SK-N-MC (cell line): Measurements from ENCODE around the gene CARD11.

Source experiments
- DNase-seq: peaks from one replicate; pipeline ENCODE4 v3.0.0-alpha.2; 2011; ENCODE audit warnings: low read depth, low spot score
- H3K27ac ChIP-seq: fragments of 200-600 bp; sonication (generic); 2 replicates; pipeline ENCODE4 v1.5.1; 2016; ENCODE audit warnings: mixed run types
- H3K36me3 ChIP-seq: fragments of 200-600 bp; sonication (generic); 2 replicates; pipeline ENCODE4 v1.6.1; 2017; ENCODE audit warnings: antibody characterized with exemption, low read length, mixed read lengths; ENCODE audit not compliant: insufficient read depth
- H3K4me3 ChIP-seq: fragments of 200-600 bp; sonication (generic); 2 replicates; pipeline ENCODE4 v1.5.1; 2016
- H3K9ac ChIP-seq: fragments of 200-600 bp; sonication (generic); 2 replicates; pipeline ENCODE4 v1.8.0; 2017; ENCODE audit warnings: mixed run types, mixed read lengths; ENCODE audit not compliant: insufficient read length
- H3K9me3 ChIP-seq: fragments of 200-600 bp; sonication (generic); 2 replicates; pipeline ENCODE4 v1.6.1; 2017; ENCODE audit warnings: low read depth, mild to moderate bottlenecking, antibody characterized with exemption, low read length, moderate library complexity, mixed read lengths
- EZH2 ChIP-seq: fragments of 200-600 bp; sonication (generic); IDR thresholded peaks from one replicate; pipeline ENCODE4 v1.6.1; 2017; ENCODE audit warnings: antibody characterized with exemption
- FOXP2 ChIP-seq: optimal IDR thresholded peaks from 2 replicates; pipeline ENCODE3; 2011; ENCODE audit warnings: mild to moderate bottlenecking, moderate library complexity; ENCODE audit not compliant: insufficient read depth; ENCODE audit errors: extremely low read length, control extremely low read depth
- POLR2AphosphoS5 ChIP-seq: IDR thresholded peaks from 2 replicates; pipeline ENCODE4 v1.6.1; 2012; ENCODE audit warnings: mild to moderate bottlenecking, low read depth, low read length, borderline replicate concordance

CARD11 gene

DNA sequence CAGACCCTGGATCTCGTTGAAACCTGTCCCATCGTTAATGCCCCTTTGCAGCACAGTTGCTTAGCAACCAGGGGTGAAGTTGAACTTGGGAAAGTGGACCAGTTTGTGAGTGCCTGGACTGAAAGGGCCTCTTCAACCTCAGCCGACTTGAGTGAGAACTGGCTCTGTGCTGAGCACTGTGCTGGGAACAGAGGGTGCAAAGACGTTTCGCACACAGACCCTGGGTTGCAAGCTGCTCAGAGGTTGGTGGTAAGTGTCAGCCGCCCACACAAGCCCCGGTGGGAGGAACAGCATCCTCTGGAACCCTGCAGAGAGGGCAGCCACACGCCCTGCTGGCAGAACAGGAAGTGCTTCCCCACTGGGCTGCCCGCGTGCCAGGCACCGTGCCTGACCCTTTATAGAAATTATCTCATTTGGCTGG is 89.2 kb downstream of the CARD11 start:
- Histone ChIP-seq H3K4me3 (no peak overlapping the region), H3K36me3 (no peaks in the 10 kb centered on the region), H3K9me3 (no peaks in the 10 kb centered on the region; the same call in 1 of the 2 replicates), H3K27ac (no peak overlapping the region), H3K9ac (no peak overlapping the region)
- no peak for DNase-seq
- TF ChIP-seq EZH2 (no peak), POLR2AphosphoS5 (no peak), FOXP2 (no peak)

DNA sequence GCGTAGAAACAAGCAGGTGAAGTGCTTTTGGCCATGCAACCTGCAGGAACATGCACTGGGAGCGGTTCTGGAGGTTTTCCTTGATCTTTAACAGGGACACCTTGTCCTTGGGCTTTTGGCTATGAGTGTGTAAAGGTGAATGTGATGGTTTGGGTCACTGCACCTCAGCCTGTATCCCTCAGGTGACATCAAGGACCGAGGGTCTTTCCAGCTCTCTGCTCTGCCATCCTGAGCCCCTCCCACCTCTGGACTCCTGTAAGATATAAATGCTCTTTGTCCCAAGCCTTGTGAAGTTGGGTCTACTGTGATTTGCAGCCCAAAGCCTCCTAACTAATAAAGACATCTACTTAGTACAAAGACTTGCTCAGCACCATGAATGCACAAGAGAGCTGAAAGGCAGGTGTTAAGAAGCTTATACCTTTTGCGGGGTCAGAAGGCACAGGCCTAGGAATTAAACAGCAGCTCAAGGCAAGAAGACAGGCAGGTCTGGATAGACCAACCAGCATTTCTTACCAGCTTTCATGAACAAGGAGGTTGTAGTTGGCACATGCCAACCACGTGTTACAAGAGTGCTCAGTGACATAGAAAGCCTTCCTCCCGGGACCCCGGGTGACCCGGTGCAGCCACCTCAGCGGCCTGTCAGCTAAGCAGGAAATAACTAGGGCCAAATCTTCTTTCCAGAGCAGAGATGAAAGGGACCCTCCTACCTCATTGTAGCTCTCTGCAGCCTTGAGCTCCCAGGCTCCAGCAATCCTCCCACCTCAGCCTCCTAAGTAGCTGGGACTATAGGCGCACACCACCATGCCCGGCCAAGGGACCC is 89.9 kb downstream of the CARD11 start:
- no peak overlapping the region for H3K9ac ChIP-seq
- no peak for DNase-seq
- H3K36me3 ChIP-seq = no peaks in the 10 kb centered on the region
- no peak overlapping the region for H3K4me3 ChIP-seq
- no peaks in the 10 kb centered on the region; the same call in 1 of the 2 replicates for H3K9me3 ChIP-seq
- H3K27ac ChIP-seq = no peak overlapping the region
- TF ChIP-seq FOXP2 (no peak), POLR2AphosphoS5 (no peak), EZH2 (no peak)

DNA sequence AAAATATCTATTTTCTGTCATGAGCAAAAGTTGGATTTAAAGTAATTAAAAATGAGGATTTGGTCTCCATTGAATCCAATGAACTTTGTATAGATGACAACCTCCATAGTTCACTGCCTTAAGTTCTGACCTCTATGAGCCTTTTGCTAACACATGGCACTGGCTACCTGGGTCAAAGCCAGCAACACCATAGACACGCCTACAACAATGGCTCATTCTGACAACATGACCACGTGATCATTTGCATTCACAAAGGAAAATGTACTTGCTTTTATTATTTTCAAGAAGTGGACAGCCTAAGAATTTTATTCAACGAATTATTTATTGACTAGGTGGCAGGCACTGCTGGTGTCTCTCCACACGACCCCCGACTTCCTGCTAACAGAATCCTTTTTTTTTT is 90.6 kb downstream of the CARD11 start:
- H3K9ac ChIP-seq = no peak overlapping the region
- no peak overlapping the region for H3K27ac ChIP-seq
- no peak for TF ChIP-seq POLR2AphosphoS5
- TF ChIP-seq FOXP2 = no peak
- no peak for TF ChIP-seq EZH2
- no peaks in the 10 kb centered on the region; the same call in 1 of the 2 replicates for H3K9me3 ChIP-seq
- H3K4me3 ChIP-seq = no peak overlapping the region
- H3K36me3 ChIP-seq = no peaks in the 10 kb centered on the region
- DNase-seq = no peak

DNA sequence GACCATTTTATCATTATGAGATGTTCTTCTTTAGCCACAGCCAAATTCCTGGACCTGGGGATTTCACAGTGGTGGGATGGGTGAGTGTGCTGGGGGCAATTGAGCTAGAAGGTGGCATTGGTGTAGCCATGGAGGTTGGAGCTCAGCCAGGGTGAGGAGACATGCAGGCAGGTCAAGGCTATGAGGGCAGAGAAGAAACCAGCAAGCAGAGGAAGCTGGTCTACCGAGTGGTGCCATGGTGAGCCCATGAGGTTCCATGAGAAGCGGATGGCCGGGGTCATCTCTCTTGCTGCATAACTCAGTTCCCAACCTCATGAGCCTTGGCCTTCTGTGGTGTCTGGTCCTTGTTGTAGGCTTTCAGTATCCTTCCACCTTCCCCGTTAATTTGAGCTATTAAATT is 91.4 kb downstream of the CARD11 start:
- Histone ChIP-seq H3K27ac (no peak overlapping the region), H3K4me3 (no peak overlapping the region), H3K9ac (no peak overlapping the region), H3K9me3 (no peaks in the 10 kb centered on the region; the same call in 1 of the 2 replicates), H3K36me3 (no peaks in the 10 kb centered on the region)
- DNase-seq = no peak
- TF ChIP-seq EZH2 (no peak), FOXP2 (no peak), POLR2AphosphoS5 (no peak)

DNA sequence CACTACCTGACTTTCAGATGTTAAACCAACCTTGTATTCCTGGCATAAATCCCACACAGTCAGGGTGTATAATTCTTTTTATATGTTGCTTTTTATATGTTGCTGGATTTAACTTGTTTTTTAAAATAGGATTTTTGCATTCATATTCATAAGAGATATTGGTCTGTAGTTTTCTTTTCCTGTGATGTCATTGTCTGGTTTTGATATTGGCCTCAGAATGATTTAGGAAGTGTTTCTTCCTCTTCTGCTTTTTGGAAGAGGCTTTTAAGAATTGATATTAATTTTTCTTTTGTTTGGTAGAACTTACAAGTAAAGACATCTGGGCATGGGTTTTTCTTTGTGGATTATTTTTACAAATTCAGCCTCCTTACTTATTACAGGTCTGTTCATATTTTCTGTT is 93.1 kb downstream of the CARD11 start:
- Histone ChIP-seq H3K9me3 (no peaks in the 10 kb centered on the region; the same call in 1 of the 2 replicates), H3K36me3 (no peaks in the 10 kb centered on the region), H3K9ac (no peak overlapping the region), H3K4me3 (no peak overlapping the region), H3K27ac (no peak overlapping the region)
- TF ChIP-seq FOXP2 (no peak), POLR2AphosphoS5 (no peak), EZH2 (no peak)
- no peak for DNase-seq

DNA sequence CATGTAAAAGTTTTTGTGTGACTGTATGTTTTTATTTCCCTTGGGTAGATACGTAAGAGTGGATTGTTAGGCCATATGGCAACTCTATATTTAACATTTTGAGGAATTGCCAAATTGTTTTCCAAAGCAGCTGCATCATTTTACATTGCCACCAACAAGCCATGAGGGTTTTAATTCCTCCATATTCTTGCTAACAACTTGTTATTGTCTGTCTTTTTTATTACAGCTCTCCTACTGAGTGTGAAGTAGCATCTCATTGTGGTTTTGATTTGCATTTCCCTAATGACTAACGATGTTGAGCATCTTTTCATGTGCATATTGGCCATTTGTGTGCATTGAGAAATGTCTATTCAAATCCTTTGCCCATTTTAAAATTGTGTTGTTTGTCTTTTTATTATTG is 94.9 kb downstream of the CARD11 start:
- Histone ChIP-seq H3K36me3 (no peaks in the 10 kb centered on the region), H3K4me3 (no peak overlapping the region), H3K9ac (no peak overlapping the region), H3K9me3 (no peaks in the 10 kb centered on the region; the same call in 1 of the 2 replicates), H3K27ac (no peak overlapping the region)
- DNase-seq = no peak
- TF ChIP-seq EZH2 = no peak
- TF ChIP-seq POLR2AphosphoS5 = no peak
- TF ChIP-seq FOXP2 = no peak

DNA sequence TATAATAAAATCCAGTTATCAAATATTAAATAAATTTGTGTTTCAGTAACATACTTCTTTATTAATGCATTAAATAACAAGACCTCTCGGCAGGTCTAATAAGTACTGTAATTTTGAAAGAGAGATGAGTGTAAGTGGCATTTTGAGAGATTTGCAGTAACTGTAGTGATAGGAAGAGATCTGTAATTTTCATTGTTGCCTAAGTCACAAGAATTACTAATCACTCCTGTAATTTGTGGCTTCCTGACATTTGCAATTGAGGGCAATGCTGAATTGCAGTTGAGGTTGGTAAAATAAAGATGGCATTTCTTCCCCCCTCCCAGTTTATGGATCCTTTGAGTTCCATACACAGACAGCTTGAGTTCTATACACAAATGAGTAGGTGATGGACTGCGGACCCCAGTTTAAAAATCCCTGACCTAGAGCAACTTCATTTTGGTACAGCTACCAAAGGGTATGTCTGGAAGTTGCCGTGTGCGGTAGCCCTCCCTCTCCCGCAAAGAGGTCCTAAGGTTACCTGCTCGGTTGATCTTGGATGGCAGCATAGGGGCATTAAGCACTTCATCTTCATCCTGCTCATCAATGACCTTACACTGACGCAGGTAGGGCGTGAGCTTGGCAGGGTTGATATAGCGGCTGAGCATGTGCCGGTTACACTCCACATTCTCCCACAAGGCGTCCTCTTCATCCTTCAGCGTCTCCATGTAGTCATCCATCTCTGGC is 96.4 kb downstream of the CARD11 start:
- H3K4me3 ChIP-seq = no peak overlapping the region
- H3K9me3 ChIP-seq = no peaks in the 10 kb centered on the region; the same call in 1 of the 2 replicates
- no peaks in the 10 kb centered on the region for H3K36me3 ChIP-seq
- no peak overlapping the region for H3K9ac ChIP-seq
- no peak for DNase-seq
- no peak for TF ChIP-seq EZH2
- TF ChIP-seq FOXP2 = no peak
- TF ChIP-seq POLR2AphosphoS5 = no peak
- H3K27ac ChIP-seq = no peak overlapping the region

DNA sequence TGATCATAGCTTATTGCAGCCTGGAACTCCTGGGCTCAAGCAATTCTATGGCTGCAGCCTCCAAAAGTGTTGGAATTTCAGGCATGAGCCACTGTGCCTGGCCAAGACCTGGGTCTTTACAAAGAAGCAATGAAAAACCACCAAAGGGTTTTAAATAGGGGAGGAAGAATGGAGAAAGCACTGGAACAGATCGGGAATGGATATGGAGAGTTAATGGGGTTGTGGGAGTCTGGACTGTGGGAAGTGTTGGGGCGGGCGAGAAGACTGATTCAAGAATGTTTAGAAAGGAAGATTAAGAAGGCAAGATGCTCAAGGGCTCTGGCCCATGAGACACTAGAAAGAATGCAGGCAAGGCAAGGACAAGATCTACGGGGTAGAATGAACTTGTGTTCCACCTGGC is 98.5 kb downstream of the CARD11 start:
- Histone ChIP-seq H3K4me3 (no peak overlapping the region), H3K27ac (no peak overlapping the region), H3K36me3 (no peaks in the 10 kb centered on the region), H3K9ac (no peak overlapping the region), H3K9me3 (no peaks in the 10 kb centered on the region; the same call in 1 of the 2 replicates)
- DNase-seq = no peak
- no peak for TF ChIP-seq EZH2
- TF ChIP-seq POLR2AphosphoS5 = no peak
- no peak for TF ChIP-seq FOXP2

DNA sequence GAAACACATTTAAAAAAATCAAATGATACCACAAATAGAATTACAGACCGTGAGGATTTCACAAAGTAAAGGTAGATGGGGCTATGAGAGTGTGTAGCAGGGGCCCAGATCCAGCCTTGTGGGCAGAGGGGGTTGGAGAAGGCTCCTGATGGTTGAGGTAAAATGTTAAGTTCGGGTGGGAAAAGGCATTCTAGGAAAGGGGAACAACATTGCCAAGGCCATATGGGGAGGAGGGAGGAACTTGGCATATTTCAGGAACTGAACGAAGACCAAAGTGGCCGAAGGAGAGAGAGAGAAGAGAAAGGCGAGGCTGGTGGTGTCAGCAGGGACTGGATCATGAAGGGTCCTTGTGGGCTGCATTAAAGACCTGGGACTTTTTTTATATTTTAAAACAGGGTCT is 98.9 kb downstream of the CARD11 start:
- no peak for TF ChIP-seq EZH2
- no peak for TF ChIP-seq FOXP2
- no peak for TF ChIP-seq POLR2AphosphoS5

More for the DNA sequence above, 98.9 kb downstream of the CARD11 start:
- Histone ChIP-seq H3K27ac (no peak overlapping the region), H3K9me3 (no peaks in the 10 kb centered on the region; the same call in 1 of the 2 replicates), H3K9ac (no peak overlapping the region), H3K4me3 (no peak overlapping the region), H3K36me3 (no peaks in the 10 kb centered on the region)
- DNase-seq = no peak
